DMS114 treated with DMSO at 0.1 percent for 48 hours (cell line): Measurements from ENCODE around the gene AUP1.
A peak's percentile ranks its signal among the peaks of the same experiment; 100 is the strongest.
"Not testable (repeated sequence)": the region's sequence is repeated elsewhere in the genome, so short reads cannot be mapped to it uniquely, and the experiment has no call there.

ENCODE experiments used
- DNase-seq: peaks from one replicate; lab custom pipeline; 2025; ENCODE audit not compliant: unreplicated experiment; lab: John Stamatoyannopoulos, UW

The AUP1 gene

GRCh38 chr2:74499267-74499939 is 30.1 kb downstream of the AUP1 start, which contains the start of gene LBX2:
Gene LBX2 (minus strand): TSS chr2:74499603. CDS start chr2:74499537, 66 bp downstream.
- no peak for DNase-seq

GRCh38 chr2:74498500-74499266 is 30.8 kb downstream of the AUP1 start:
- DNase-seq: no peak

- no peak for DNase-seq
Observed at GRCh38 chr2:74497777-74498499, 31.6 kb downstream of the AUP1 start.

- no peak for DNase-seq
Observed at GRCh38 chr2:74496997-74497776, 32.3 kb downstream of the AUP1 start.

GRCh38 chr2:74495440-74495839 is 34.1 kb downstream of the AUP1 start:
- DNase-seq: no peak

- DNase-seq: no peak
Observed at GRCh38 chr2:74493546-74493945, 36.0 kb downstream of the AUP1 start.

- DNase-seq: no peak
Observed at GRCh38 chr2:74491648-74492544, 37.6 kb downstream of the AUP1 start.

DNA sequence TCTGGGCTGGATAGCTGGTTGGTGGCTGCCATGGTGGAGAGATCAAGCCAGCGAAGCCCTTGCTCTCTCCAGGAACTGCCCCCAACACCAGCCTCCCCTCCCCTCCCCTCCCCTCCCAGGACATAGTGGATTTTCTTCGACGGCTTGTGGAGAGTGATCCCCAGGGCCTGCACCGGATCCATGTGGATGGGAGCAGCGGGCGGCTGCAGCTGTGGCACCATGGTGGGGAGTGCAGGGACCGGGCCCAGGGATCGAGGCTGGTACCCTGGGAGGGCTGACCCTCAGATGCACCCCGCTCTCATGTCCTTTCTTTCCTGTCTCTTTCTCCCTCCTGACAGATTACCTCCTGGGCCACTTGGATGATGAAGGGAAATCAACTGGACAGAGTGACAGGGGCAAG is 39.6 kb downstream of the AUP1 start:
- no peak for DNase-seq

- no peak for DNase-seq
Observed at GRCh38 chr2:74488643-74489481, 40.6 kb downstream of the AUP1 start.

GRCh38 chr2:74486141-74486540 is 43.4 kb downstream of the AUP1 start:
- DNase-seq: no peak

DNA sequence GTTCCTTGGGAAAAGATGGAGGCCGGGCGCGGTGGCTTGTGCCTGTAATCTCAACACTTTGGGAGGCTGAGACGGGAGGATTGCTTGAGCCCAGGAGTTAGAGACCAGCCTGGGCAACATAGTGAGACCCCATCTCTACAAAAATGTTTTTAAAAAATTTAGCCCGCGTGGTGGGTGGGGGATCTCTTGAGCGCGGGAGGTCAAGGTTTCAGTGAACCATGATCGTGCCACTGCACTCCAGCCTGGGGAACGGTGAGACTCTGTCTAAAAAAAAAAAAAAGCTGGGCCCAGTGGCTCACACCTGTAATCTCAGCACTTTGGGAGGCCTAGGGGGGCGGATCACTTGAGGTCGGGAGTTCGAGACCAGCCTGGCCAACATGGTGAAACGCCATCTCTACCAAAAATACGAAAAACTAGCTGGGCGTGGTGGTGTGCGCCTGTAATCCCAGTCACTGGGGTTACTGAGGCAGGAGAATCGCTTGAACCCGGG is 45.8 kb downstream of the AUP1 start:
- DNase-seq: not testable (repeated sequence)

- DNase-seq: peak; percentile 98
Observed at GRCh38 chr2:74482801-74483674, 46.5 kb downstream of the AUP1 start, which contains the start of the genes CCDC142 and TTC31. Gene CCDC142 (minus strand): TSS chr2:74482998. CDS start chr2:74482837, 161 bp downstream. Gene TTC31 (plus strand): TSS chr2:74483081. CDS start chr2:74483096, 15 bp downstream.

DNA sequence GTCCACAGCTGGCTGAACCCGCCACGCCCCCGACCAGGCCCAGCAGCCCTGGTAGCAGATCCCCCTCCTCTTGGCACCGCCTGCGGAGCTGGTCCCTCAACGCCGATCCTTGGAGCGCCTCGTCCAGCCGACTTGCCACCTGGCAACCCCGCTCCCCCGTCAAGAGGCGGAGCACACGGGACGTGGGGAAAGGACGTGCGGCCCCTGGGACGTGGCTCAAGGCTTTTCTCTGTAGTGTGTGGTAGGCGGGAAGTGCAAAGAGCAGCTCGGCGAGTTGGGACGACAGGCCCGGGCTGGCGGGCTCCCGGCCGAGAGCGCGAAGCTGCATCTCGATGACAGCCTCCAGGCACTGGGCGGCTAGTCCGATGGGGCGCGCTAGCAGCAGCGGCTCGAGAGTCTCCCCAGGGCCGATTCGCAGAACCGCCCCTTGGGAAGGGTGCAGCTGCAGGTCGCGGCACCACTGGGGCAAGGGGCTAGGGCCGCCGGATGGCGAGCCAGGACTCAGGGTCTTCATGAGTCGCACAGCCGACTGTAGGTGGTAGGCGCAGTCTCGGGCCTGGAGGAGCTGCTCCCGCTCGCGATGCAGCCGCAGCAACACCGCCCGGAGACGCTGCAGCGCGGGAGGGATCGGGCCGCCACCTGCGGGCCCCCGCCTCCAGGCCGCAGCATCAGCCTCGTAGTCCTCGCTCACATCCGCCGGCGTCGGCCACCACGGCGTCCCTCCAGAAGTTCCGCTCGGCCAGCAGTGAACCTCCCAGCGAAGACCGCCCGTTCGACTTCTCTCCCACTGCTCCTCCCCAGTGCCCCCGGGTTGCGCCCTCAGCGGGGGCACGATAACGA is 47.3 kb downstream of the AUP1 start:
- no peak for DNase-seq

DNA sequence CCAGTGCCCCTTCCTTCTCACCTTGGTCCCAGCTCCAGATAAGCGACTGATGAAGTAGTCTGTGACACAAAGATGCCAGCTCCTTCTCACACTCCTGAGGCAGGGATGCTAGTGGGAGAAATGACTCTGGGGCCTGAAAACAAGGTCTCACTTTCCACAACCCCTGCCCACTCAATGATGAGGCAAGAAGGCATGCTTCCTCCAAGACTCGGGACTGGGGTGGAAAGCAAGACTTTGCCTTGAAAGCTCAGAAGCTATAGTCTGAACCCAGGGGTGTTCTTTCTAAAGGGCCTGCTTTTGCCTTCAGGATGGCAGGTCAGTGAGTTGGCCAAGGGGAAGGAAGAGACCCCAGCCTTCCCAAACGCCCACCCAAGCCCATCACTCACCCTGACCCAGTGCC is 48.1 kb downstream of the AUP1 start:
- DNase-seq: no peak
